ENCODE data around the gene SELENOI. TPM values are rescaled to one million over a fixed set of nuclear protein-coding genes. Genes with fewer than 3 reads are reported as not detected.

Gene SELENOI
- total RNA-seq, 1 donor: 11.6 TPM

DNA sequence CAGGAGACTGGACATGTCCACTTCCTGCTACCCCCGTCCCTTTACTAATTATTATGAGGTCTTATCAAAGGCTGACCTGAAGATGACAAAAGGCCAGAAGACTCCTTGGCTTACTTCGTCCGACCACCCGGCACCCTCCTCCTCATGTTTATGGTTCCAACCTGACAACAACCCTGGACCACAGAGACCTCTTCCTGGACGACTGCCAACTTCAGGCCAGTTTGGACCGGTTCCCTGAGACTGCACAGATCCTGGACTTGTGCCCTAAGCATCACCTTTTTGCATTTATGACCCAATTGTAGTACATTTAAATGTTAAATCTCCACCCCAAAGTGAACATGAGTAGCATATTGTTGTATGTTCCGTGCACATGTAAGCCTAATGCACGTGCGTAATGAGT, 61.6 kb downstream of the SELENOI start:
- H3K79me2 ChIP-seq (ENCODE audit: insufficient read depth, low read length): no peaks in the 10 kb centered on the region
- H3K4me1 ChIP-seq (ENCODE audit: insufficient read depth, low read length): no peaks in the 10 kb centered on the region
- peaks cover 7% of the 10 kb centered on the region for H3K27me3 ChIP-seq (ENCODE audit: insufficient read depth, low read length)
- no peak for TF ChIP-seq CTCF (IDR thresholded peaks at IDR 0.05; ENCODE audit: extremely low read depth, low read depth, low read length)
- DNase-seq (ENCODE audit: insufficient read length, low spot score, missing footprints): no peak
- no peaks in the 10 kb centered on the region for H3K36me3 ChIP-seq (ENCODE audit: insufficient read depth, low read length)
- H3K27ac ChIP-seq (ENCODE audit: low read depth, low read length): no peak overlapping the region
- H4K20me1 ChIP-seq (ENCODE audit: insufficient read depth, low read length): no peaks in the 10 kb centered on the region
- no peak overlapping the region for H3K4me3 ChIP-seq (ENCODE audit: insufficient read depth, low read length)
- H3K4me2 ChIP-seq (ENCODE audit: insufficient read depth, low read length): no peak overlapping the region
- H3K9me3 ChIP-seq (ENCODE audit: low read depth, low read length): no peaks in the 10 kb centered on the region
- H2AFZ ChIP-seq (ENCODE audit: low read length): no peak overlapping the region

DNA sequence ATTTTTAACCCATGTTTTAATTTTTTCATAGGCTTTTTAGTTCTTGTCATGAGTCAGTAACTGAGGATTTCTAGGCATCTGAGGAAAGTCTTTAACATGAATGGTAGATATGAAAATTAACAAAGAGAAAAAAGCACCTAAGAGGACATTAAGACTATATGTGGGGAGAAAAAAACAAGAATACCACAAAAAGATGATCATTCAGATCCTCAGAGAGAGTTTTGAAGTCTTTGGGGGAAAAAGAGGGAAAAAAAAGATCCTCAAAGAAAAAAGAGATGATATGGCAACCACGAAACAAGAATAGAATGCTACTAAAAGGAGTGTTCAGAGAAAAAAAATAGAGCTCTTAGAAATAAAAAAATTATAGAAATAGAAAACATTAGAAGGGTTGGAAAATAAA, 63.8 kb downstream of the SELENOI start:
- Histone ChIP-seq H3K4me3 (ENCODE audit: insufficient read depth, low read length) (no peak overlapping the region), H4K20me1 (ENCODE audit: insufficient read depth, low read length) (no peaks in the 10 kb centered on the region), H3K4me2 (ENCODE audit: insufficient read depth, low read length) (no peak overlapping the region), H3K36me3 (ENCODE audit: insufficient read depth, low read length) (no peaks in the 10 kb centered on the region), H3K4me1 (ENCODE audit: insufficient read depth, low read length) (no peaks in the 10 kb centered on the region), H3K27me3 (ENCODE audit: insufficient read depth, low read length) (peaks cover 7% of the 10 kb centered on the region), H3K79me2 (ENCODE audit: insufficient read depth, low read length) (no peaks in the 10 kb centered on the region), H2AFZ (ENCODE audit: low read length) (no peak overlapping the region), H3K27ac (ENCODE audit: low read depth, low read length) (no peak overlapping the region), H3K9me3 (ENCODE audit: low read depth, low read length) (no peaks in the 10 kb centered on the region)
- TF ChIP-seq CTCF (IDR thresholded peaks at IDR 0.05; ENCODE audit: extremely low read depth, low read depth, low read length): no peak
- no peak for DNase-seq (ENCODE audit: insufficient read length, low spot score, missing footprints)

DNA sequence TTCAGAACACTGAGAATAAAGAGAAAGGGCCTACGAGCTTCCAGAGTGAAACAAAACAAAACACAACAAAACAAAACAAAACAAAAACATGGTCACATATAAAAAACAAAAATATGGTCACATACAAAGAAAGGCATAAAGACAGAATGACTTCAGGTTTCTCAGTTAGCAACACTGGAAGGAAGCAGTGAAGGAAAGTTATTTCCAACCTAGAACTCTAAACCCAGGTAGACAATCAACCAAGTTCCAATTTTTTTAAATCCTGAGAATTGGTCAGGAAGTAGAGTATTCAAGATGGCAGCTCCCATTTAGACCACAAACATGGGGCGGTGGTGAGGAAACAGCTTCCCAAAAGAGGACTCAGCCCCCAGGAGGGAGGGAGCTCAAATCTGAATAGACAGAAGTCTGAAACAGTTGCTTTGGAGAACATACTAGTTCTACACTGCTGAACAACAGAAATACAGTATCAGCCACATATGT, 64.9 kb downstream of the SELENOI start:
- Histone ChIP-seq H3K27me3 (ENCODE audit: insufficient read depth, low read length) (peaks cover 7% of the 10 kb centered on the region), H3K4me3 (ENCODE audit: insufficient read depth, low read length) (no peak overlapping the region), H3K4me2 (ENCODE audit: insufficient read depth, low read length) (no peak overlapping the region), H4K20me1 (ENCODE audit: insufficient read depth, low read length) (no peaks in the 10 kb centered on the region), H3K9me3 (ENCODE audit: low read depth, low read length) (no peaks in the 10 kb centered on the region), H3K36me3 (ENCODE audit: insufficient read depth, low read length) (no peaks in the 10 kb centered on the region), H3K79me2 (ENCODE audit: insufficient read depth, low read length) (no peaks in the 10 kb centered on the region), H3K4me1 (ENCODE audit: insufficient read depth, low read length) (no peaks in the 10 kb centered on the region), H3K27ac (ENCODE audit: low read depth, low read length) (no peak overlapping the region), H2AFZ (ENCODE audit: low read length) (no peak overlapping the region)
- DNase-seq (ENCODE audit: insufficient read length, low spot score, missing footprints): no peak
- TF ChIP-seq CTCF (IDR thresholded peaks at IDR 0.05; ENCODE audit: extremely low read depth, low read depth, low read length): no peak

DNA sequence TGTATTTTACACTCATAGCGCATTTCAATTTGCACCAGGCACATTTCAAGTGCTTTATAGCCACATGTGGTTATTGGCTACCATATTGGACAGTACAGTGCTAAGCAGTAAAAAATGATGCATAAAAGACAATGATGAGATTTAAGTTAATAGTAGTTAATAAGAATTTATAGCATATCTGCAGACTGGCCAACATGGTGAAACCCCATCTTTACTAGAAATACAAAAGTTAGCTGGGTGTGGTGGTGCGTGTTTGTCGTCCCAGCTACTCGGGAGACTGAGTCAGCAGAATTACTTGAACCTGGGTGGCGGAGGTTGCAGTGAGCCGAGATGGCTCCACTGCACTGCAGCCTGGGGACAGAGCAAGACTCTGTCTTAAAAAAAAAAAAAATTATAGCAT, 65.5 kb downstream of the SELENOI start:
- no peaks in the 10 kb centered on the region for H3K79me2 ChIP-seq (ENCODE audit: insufficient read depth, low read length)
- DNase-seq (ENCODE audit: insufficient read length, low spot score, missing footprints): no peak
- H3K4me2 ChIP-seq (ENCODE audit: insufficient read depth, low read length): no peak overlapping the region
- H3K4me1 ChIP-seq (ENCODE audit: insufficient read depth, low read length): no peaks in the 10 kb centered on the region
- no peak overlapping the region for H3K27ac ChIP-seq (ENCODE audit: low read depth, low read length)
- H3K9me3 ChIP-seq (ENCODE audit: low read depth, low read length): no peaks in the 10 kb centered on the region
- peaks cover 7% of the 10 kb centered on the region for H3K27me3 ChIP-seq (ENCODE audit: insufficient read depth, low read length)
- no peak overlapping the region for H2AFZ ChIP-seq (ENCODE audit: low read length)
- no peak for TF ChIP-seq CTCF (IDR thresholded peaks at IDR 0.05; ENCODE audit: extremely low read depth, low read depth, low read length)
- H3K4me3 ChIP-seq (ENCODE audit: insufficient read depth, low read length): no peak overlapping the region
- no peaks in the 10 kb centered on the region for H4K20me1 ChIP-seq (ENCODE audit: insufficient read depth, low read length)
- H3K36me3 ChIP-seq (ENCODE audit: insufficient read depth, low read length): no peaks in the 10 kb centered on the region

Measured in osteoblast (primary cell).